ENCODE data around the gene TWF2. TPM values are rescaled to one million over a fixed set of nuclear protein-coding genes. Genes with fewer than 3 reads are reported as not detected.

The TWF2 gene
- polyA plus RNA-seq, 1 donor from 2014 or later = 61.7 TPM

GRCh38 chr3:52195823-52196331, 43.1 kb downstream of the TWF2 start:
- Histone ChIP-seq H3K79me2 (replicated peaks; ENCODE audit: insufficient read depth, low read length) (peaks cover 15% of the 10 kb centered on the region), H3K4me2 (ENCODE audit: low read length) (no peak overlapping the region), H3K9me2 (ENCODE audit: insufficient read depth, low read length) (no peaks in the 10 kb centered on the region), H2AFZ (ENCODE audit: low read depth, low read length) (no peak overlapping the region), H3F3A (ENCODE audit: insufficient read depth, low read length, poor library complexity, severe bottlenecking) (no peaks in the 10 kb centered on the region), H3K9me3 (ENCODE audit: low read length) (no peaks in the 10 kb centered on the region), H3K36me3 (ENCODE audit: insufficient read depth, low read length) (no peaks in the 10 kb centered on the region), H4K20me1 (ENCODE audit: insufficient read depth) (no peaks in the 10 kb centered on the region), H3K27me3 (ENCODE audit: insufficient read depth, low read depth, low read length) (no peaks in the 10 kb centered on the region), H3K9ac (ENCODE audit: low read length) (no peak overlapping the region), H3K27ac (ENCODE audit: low read length) (no peak overlapping the region), H3K4me3 (ENCODE audit: low read length) (no peak overlapping the region)
- TF ChIP-seq EP300 (conservative IDR thresholded peaks at IDR 0.05; ENCODE audit: poor library complexity, severe bottlenecking) = no peak
- TF ChIP-seq REST (IDR thresholded peaks at IDR 0.05; ENCODE audit: borderline replicate concordance) = no peak
- TF ChIP-seq CTCF (IDR thresholded peaks at IDR 0.05; ENCODE audit: poor library complexity, severe bottlenecking) = no peak

- Histone ChIP-seq H3K27ac (ENCODE audit: low read length) (no peak overlapping the region), H3K9me3 (ENCODE audit: low read length) (no peaks in the 10 kb centered on the region), H3K9ac (ENCODE audit: low read length) (no peak overlapping the region), H3K36me3 (ENCODE audit: insufficient read depth, low read length) (no peaks in the 10 kb centered on the region), H3K27me3 (ENCODE audit: insufficient read depth, low read depth, low read length) (no peaks in the 10 kb centered on the region), H2AFZ (ENCODE audit: low read depth, low read length) (no peak overlapping the region), H3K9me2 (ENCODE audit: insufficient read depth, low read length) (no peaks in the 10 kb centered on the region), H4K20me1 (ENCODE audit: insufficient read depth) (no peaks in the 10 kb centered on the region), H3K79me2 (replicated peaks; ENCODE audit: insufficient read depth, low read length) (peaks cover 15% of the 10 kb centered on the region), H3K4me2 (ENCODE audit: low read length) (no peak overlapping the region), H3F3A (ENCODE audit: insufficient read depth, low read length, poor library complexity, severe bottlenecking) (no peaks in the 10 kb centered on the region), H3K4me3 (ENCODE audit: low read length) (no peak overlapping the region)
- TF ChIP-seq POLR2AphosphoS5 (IDR thresholded peaks at IDR 0.05) (no peak), RAD21 (conservative IDR thresholded peaks at IDR 0.05) (no peak), EZH2 (IDR thresholded peaks at IDR 0.05; ENCODE audit: borderline replicate concordance, insufficient read depth, low read length, poor library complexity, severe bottlenecking) (no peak)
These were observed 43.7 kb downstream of the TWF2 start for GRCh38 chr3:52195291-52195597.

GRCh38 chr3:52194485-52195290, 44.3 kb downstream of the TWF2 start:
- no peak overlapping the region for H3K9ac ChIP-seq (ENCODE audit: low read length)
- H3K36me3 ChIP-seq (ENCODE audit: insufficient read depth, low read length) = no peaks in the 10 kb centered on the region
- H3K27me3 ChIP-seq (ENCODE audit: insufficient read depth, low read depth, low read length) = no peaks in the 10 kb centered on the region
- H4K20me1 ChIP-seq (ENCODE audit: insufficient read depth) = no peaks in the 10 kb centered on the region
- H2AFZ ChIP-seq (ENCODE audit: low read depth, low read length) = no peak overlapping the region
- TF ChIP-seq CTCF (IDR thresholded peaks at IDR 0.05; ENCODE audit: poor library complexity, severe bottlenecking) = no peak
- TF ChIP-seq MXI1 (conservative IDR thresholded peaks at IDR 0.05; ENCODE audit: poor library complexity, severe bottlenecking) = no peak
- TF ChIP-seq POLR2AphosphoS5 (IDR thresholded peaks at IDR 0.05) = no peak
- no peak for TF ChIP-seq TAF1 (IDR thresholded peaks at IDR 0.05; ENCODE audit: low read depth)
- no peak for TF ChIP-seq EP300 (conservative IDR thresholded peaks at IDR 0.05; ENCODE audit: poor library complexity, severe bottlenecking)
- no peak for TF ChIP-seq EZH2 (IDR thresholded peaks at IDR 0.05; ENCODE audit: borderline replicate concordance, insufficient read depth, low read length, poor library complexity, severe bottlenecking)
- no peak for TF ChIP-seq REST (IDR thresholded peaks at IDR 0.05; ENCODE audit: borderline replicate concordance)
- TF ChIP-seq RAD21 (conservative IDR thresholded peaks at IDR 0.05) = no peak
- no peak overlapping the region for H3K27ac ChIP-seq (ENCODE audit: low read length)
- H3K4me3 ChIP-seq (ENCODE audit: low read length) = no peak overlapping the region
- peaks cover 15% of the 10 kb centered on the region for H3K79me2 ChIP-seq (replicated peaks; ENCODE audit: insufficient read depth, low read length)
- H3K4me2 ChIP-seq (ENCODE audit: low read length) = no peak overlapping the region
- no peaks in the 10 kb centered on the region for H3F3A ChIP-seq (ENCODE audit: insufficient read depth, low read length, poor library complexity, severe bottlenecking)
- H3K9me3 ChIP-seq (ENCODE audit: low read length) = no peaks in the 10 kb centered on the region
- no peaks in the 10 kb centered on the region for H3K9me2 ChIP-seq (ENCODE audit: insufficient read depth, low read length)

All from neural cell (in vitro differentiated cells).